ENCODE data around the gene MRPL16.

MRPL16 gene

DNA sequence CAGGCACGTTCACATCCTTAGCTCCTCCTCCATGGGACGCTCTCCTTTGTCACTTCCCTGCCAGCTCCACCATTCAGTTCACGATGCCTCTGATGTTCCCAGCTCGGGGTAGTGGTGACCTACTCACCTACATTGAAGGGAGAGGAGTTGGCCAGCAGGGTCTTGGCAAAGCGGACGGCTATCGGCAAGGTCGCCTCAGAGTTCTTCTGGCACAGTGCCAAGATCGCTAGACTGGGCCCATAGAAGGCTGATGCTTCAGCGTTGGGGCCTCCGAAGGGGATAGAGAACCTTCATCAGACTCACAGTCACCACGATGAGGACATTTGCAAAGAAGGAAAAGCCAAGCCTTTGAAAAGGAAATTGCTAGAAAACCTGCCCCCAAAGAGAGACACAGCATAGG, 31.7 kb upstream of the MRPL16 start:
- Histone ChIP-seq H3K9me2 (ENCODE audit: low read depth, low read length) (no peaks in the 10 kb centered on the region), H3F3A (ENCODE audit: insufficient read depth, low read length) (no peaks in the 10 kb centered on the region), H3K27me3 (ENCODE audit: insufficient read depth, low read length) (no peaks in the 10 kb centered on the region), H3K79me2 (ENCODE audit: insufficient read depth, low read length) (no peaks in the 10 kb centered on the region), H3K9ac (ENCODE audit: low read length) (no peak overlapping the region), H3K4me2 (ENCODE audit: low read length) (no peak overlapping the region), H3K36me3 (ENCODE audit: insufficient read depth, low read length) (no peaks in the 10 kb centered on the region), H3K4me3 (ENCODE audit: low read depth, low read length, poor library complexity, severe bottlenecking) (no peak overlapping the region), H3K27ac (ENCODE audit: low read depth, low read length, poor library complexity, severe bottlenecking) (no peak overlapping the region), H3K9me3 (ENCODE audit: low read length) (no peaks in the 10 kb centered on the region), H2AFZ (ENCODE audit: low read length) (no peak overlapping the region), H4K20me1 (ENCODE audit: insufficient read depth, low read length) (no peaks in the 10 kb centered on the region), H3K4me1 (ENCODE audit: insufficient read depth, low read length, severe bottlenecking) (no peaks in the 10 kb centered on the region)
- TF ChIP-seq CTCF (IDR thresholded peaks at IDR 0.05; ENCODE audit: low read length), result no peak
- TF ChIP-seq EZH2 (IDR thresholded peaks at IDR 0.05; ENCODE audit: borderline replicate concordance, low read length), result no peak

DNA sequence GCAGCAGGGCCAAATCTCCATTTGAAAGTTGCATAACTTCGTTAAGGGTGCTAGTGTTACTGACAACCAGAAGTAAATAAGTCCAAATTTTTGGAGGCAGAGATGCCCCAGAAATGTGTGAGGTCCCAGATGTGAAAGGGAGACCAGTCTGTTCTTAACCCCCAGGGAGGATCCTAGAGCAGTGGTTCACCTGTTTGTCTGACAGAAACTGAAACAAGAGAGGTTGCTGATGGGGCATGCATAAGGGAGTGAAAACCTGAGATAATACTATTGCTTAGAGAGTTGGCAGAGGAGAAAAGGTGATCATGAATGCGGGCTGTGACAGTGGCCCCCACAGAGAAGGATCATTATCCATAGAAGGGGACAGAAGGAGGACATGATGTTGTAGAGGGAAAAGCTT, 30.9 kb upstream of the MRPL16 start:
- no peaks in the 10 kb centered on the region for H3F3A ChIP-seq (ENCODE audit: insufficient read depth, low read length)
- H4K20me1 ChIP-seq (ENCODE audit: insufficient read depth, low read length), result no peaks in the 10 kb centered on the region
- no peaks in the 10 kb centered on the region for H3K36me3 ChIP-seq (ENCODE audit: insufficient read depth, low read length)
- TF ChIP-seq CTCF (IDR thresholded peaks at IDR 0.05; ENCODE audit: low read length) (no peak), EZH2 (IDR thresholded peaks at IDR 0.05; ENCODE audit: borderline replicate concordance, low read length) (no peak)
- H3K9ac ChIP-seq (ENCODE audit: low read length), result no peak overlapping the region
- H3K9me2 ChIP-seq (ENCODE audit: low read depth, low read length), result no peaks in the 10 kb centered on the region
- no peak overlapping the region for H3K4me2 ChIP-seq (ENCODE audit: low read length)
- no peaks in the 10 kb centered on the region for H3K79me2 ChIP-seq (ENCODE audit: insufficient read depth, low read length)
- no peaks in the 10 kb centered on the region for H3K27me3 ChIP-seq (ENCODE audit: insufficient read depth, low read length)
- no peaks in the 10 kb centered on the region for H3K9me3 ChIP-seq (ENCODE audit: low read length)
- no peaks in the 10 kb centered on the region for H3K4me1 ChIP-seq (ENCODE audit: insufficient read depth, low read length, severe bottlenecking)
- H3K27ac ChIP-seq (ENCODE audit: low read depth, low read length, poor library complexity, severe bottlenecking), result no peak overlapping the region
- H3K4me3 ChIP-seq (ENCODE audit: low read depth, low read length, poor library complexity, severe bottlenecking), result no peak overlapping the region
- H2AFZ ChIP-seq (ENCODE audit: low read length), result no peak overlapping the region

GRCh38 chr11:59839615-59840014, 29.0 kb upstream of the MRPL16 start:
- H3K36me3 ChIP-seq (ENCODE audit: insufficient read depth, low read length), result no peaks in the 10 kb centered on the region
- H3K79me2 ChIP-seq (ENCODE audit: insufficient read depth, low read length), result no peaks in the 10 kb centered on the region
- no peaks in the 10 kb centered on the region for H3K9me2 ChIP-seq (ENCODE audit: low read depth, low read length)
- H3K9ac ChIP-seq (ENCODE audit: low read length), result no peak overlapping the region
- no peaks in the 10 kb centered on the region for H3F3A ChIP-seq (ENCODE audit: insufficient read depth, low read length)
- H4K20me1 ChIP-seq (ENCODE audit: insufficient read depth, low read length), result no peaks in the 10 kb centered on the region
- no peak overlapping the region for H2AFZ ChIP-seq (ENCODE audit: low read length)
- H3K27me3 ChIP-seq (ENCODE audit: insufficient read depth, low read length), result no peaks in the 10 kb centered on the region
- no peak overlapping the region for H3K4me2 ChIP-seq (ENCODE audit: low read length)
- H3K9me3 ChIP-seq (ENCODE audit: low read length), result no peaks in the 10 kb centered on the region
- no peak overlapping the region for H3K27ac ChIP-seq (ENCODE audit: low read depth, low read length, poor library complexity, severe bottlenecking)
- H3K4me1 ChIP-seq (ENCODE audit: insufficient read depth, low read length, severe bottlenecking), result no peaks in the 10 kb centered on the region
- TF ChIP-seq EZH2 (IDR thresholded peaks at IDR 0.05; ENCODE audit: borderline replicate concordance, low read length), result no peak
- TF ChIP-seq CTCF (IDR thresholded peaks at IDR 0.05; ENCODE audit: low read length), result no peak
- H3K4me3 ChIP-seq (ENCODE audit: low read depth, low read length, poor library complexity, severe bottlenecking), result no peak overlapping the region

Measured in OCI-LY1 (cell line).